Neural progenitor cell (in vitro differentiated cells): ENCODE measurements around the gene DDX51.

Experiments
- CTCF ChIP-seq: fragments of 200-600 bp; sonication (generic); IDR thresholded peaks from 2 replicates; pipeline ENCODE4 v1.5.1; 2017; ENCODE audit warnings: antibody characterized with exemption, mild to moderate bottlenecking
- EZH2 ChIP-seq: fragments of 200-600 bp; sonication (generic); IDR thresholded peaks from 2 replicates; pipeline ENCODE4 v1.6.1; 2017; ENCODE audit warnings: antibody characterized with exemption, mild to moderate bottlenecking, moderate library complexity
- EZH2phosphoT487 ChIP-seq: fragments of 200-600 bp; sonication (generic); IDR thresholded peaks from 2 replicates; pipeline ENCODE4 v1.6.1; 2017; ENCODE audit warnings: antibody characterized with exemption

- TF ChIP-seq CTCF: no peak
- no peak for TF ChIP-seq EZH2phosphoT487
- TF ChIP-seq EZH2: no peak
Observed at GRCh38 chr12:132178316-132178715, 34.2 kb upstream of the DDX51 start.
